DMS53 treated with DMSO at 0.1 percent for 48 hours (cell line): ENCODE data around the gene WFDC6.

Experiments
- DNase-seq: peaks from one replicate; lab custom pipeline; 2025; ENCODE audit not compliant: unreplicated experiment; lab: John Stamatoyannopoulos, UW

The WFDC6 gene

DNA sequence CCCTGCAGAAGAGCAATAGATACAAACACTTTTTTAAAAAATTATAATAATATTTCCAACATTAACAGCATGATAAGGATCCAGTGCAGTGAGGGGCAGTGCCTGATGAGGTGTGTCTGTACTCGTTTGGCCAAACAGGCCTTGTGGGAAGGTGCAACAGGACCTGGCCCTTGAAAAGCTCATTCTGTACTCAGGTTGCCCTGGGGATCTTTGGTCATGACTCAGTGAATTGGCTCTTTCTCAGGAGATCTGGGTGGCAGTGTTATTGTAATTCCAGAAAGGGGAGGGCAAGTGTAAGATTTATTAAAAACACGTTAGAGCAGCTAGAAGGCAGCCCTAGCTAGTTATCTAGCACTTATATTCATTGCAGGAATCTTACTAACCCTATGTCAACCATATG is 21.0 kb downstream of the WFDC6 start:
- no peak for DNase-seq

DNA sequence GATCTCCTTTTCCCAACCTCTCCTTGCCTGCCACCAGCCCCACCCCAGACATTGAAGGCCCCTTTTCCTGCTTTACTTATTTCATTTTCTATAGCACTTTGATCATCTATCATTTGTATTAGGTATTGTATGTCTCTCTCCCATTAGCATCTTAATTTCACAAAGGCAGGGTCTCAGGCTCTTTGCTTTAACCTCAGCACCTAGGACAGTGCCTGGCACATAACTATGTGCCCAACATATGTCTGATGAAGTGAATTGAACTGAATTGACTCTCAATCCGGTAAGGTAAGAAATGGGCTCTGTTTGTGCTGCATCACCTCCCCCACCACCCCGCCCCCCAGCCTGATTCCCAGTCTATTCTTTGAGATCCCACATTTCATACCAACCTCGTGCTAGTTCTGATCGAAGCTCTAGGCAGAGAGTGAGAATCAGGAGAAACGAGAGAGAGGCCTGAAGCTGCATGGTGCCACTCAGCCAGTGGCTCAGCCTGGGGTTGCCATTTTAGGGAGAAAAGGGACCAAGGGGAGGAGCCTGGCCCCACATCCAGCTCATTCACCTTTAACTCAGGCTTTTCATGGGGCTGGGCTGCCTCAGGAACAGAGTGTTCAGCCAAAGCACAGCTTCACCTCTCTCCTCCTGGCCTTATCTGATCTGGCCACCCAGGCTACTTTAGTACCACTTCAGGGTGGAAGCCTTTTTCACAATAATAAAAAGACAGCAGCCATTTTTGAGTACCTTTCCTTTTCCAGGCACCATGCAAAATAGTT is 24.0 kb downstream of the WFDC6 start, which contains the start of gene SPINT3:
SPINT3 (minus strand) TSS at position 476 of the 767 bp plus-strand sequence; CDS start at position 462, 14 bp downstream.
- no peak for DNase-seq

DNA sequence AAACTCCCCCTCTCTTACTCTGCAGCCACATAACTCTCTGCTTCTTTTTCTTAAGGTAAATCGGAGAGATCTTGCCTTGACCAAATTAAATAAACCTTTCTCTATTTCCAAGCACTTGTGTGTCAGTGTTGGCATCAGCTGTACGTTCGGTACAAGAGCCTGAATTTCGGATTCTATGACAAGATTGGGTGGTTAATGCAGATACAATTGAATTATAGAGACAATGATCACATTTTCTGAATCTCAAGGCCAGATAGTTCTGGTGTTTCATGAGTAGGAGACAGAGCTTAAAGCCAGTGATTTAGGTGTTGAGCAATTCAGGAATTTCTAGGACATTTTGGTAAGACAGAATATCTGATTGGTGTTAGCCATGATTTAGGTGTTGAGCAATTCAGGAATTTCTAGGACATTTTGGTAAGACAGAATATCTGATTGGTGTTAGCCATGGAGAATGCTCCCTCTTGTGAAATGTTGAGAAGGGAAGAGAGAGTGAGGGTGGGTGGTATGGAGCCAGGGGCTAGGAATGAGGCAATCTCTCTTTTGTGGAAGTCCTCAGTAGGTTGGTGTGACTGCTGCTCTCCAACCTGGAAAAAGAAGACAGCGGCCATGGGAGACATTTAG is 28.9 kb downstream of the WFDC6 start:
- DNase-seq, result no peak

DNA sequence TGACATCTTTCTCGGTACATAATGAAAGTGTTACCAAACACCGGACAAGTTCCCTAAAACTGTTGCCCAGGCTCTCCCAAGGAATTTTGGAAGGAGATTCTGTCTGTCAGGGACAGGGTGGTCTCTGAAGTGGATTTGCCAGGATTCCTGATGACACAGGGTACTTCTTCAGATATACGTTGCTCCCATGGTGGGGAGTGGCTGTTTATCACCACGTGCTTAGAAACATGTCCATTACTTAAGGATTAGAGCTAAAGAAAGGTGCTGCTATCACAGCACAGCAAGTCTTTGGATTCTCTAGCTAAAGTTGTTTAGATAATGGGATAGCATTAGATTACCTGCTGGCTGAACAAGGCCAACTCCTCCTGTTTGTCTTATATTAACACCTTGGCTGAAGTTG is 30.2 kb downstream of the WFDC6 start:
- DNase-seq, result no peak

DNA sequence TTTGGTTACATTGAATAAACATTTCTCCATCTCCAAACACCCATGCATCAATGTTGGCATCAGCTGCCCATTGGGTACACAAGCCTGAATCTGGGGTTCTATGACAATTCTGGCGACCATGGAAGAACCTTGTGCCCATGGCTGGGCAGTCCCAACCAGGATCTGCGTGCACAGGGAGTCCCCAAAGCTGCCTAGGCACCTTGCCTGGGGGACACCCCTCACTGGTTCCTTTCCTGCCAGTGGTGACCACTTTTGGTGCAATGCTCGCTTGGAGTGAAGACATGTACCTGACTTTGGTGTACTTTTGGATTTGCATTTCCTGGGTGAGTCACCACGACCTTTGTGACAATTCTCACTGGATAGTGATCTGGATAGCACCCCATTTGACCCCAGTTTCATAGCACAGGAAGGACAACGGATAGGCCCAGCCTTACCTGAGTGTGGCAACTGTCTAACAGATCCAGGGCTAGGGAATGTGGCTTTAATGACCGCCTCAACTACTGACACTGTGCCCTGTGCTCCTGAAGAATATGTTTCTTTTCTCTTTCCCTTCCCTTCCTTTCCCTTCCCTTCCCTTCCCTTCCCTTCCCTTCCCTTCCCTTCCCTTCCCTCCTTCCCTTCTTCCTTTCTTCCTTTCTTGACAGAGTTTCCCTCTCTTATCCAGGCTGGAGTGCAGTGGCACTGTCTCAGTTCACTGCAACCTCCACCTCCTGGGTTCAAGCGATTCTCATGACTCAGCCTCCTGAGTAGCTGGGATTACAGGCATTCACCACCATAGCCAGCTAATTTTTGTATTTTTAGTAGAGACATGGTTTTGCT is 31.0 kb downstream of the WFDC6 start:
- no peak for DNase-seq

DNA sequence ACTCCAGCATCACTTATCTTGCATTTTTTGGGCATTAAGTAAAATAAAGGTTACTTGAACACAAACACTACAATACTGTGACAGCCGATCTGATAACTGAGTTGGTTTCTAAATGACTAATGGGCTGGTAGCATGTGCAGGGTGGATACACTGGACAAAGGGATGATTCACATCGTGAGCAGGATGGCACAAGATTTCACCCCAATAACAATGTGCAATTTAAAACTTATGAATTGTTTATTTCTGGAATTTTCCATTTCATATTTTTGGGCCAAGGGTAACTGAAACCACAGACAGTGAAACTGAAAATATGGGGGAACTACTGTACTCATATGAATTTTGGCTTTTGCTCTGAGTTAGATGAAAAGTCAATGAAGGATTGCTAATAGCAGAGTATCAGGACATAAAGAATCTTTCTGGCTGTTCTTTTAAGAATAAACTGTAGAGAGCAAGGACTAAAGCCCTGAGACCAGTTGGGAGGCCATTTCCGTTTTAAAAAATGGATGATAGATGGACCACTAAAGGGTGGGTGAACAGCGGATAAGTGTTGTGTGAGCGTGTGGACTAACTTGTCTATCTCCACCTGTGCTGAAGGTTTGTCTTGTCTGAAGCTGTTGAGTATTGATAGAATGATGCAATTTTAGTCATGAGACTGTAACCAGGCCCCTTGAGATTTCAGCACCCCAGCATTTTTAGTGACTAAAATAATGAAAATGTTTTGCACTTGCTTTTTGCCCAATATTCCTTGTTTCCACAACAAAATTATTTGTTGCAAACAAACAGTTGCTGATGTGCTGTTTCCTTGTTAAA is 32.1 kb downstream of the WFDC6 start:
- no peak for DNase-seq

DNA sequence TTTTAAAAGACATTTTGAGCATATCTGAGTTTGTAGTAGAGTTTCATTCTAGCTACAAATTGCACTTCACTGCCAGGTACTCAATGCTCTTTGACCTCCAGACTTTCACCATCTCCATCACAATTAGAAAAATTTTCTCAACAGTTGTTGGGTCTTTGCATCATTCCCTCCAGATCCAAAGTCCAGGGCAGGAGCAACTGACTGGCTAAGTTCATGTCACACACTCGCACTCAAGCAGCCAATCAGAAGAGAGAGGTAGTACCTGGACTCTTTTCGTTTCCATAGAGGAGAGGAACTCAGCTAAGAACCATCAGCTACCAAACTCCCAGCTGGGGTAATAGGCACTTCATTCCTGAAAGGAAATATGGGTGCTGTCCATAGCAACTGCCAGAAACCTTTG is 32.9 kb downstream of the WFDC6 start:
- no peak for DNase-seq

DNA sequence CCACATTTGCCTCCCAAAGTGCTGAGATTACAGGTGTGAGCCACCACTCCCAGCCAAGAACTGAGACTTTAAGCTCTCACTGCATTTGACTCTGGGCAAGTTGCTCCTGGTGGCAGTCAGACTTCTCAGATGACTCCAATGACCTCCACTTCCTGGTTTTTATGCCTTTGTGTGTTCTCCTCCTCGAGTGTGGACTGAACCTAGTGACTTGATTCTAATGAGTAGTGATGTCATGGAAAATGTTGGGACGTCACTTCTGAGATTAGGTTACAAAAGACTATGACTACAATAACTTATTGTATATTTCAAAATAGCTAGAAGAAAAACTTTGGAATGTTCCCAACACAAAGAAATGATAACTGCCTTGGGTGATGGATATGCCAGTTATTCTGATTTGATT is 35.9 kb downstream of the WFDC6 start:
- no peak for DNase-seq

DNA sequence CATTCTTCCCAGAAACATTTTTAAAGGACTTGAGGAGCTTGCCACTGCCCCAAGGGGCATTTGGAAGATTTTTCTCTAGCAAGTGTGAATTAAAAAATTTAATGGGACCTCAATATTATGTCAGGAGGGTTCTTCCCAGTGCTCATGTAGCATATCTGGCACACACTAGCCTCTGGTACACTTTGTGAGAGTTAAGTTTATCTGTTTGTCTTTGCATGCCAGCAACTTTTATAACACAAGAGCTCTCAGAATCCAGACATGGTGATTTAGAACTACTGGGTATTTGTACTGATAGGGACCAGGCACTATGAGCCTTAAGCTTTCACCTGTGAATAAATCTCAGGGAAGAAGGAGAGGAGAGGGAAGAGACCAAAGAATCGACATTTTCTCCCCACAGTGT is 36.7 kb downstream of the WFDC6 start:
- no peak for DNase-seq

DNA sequence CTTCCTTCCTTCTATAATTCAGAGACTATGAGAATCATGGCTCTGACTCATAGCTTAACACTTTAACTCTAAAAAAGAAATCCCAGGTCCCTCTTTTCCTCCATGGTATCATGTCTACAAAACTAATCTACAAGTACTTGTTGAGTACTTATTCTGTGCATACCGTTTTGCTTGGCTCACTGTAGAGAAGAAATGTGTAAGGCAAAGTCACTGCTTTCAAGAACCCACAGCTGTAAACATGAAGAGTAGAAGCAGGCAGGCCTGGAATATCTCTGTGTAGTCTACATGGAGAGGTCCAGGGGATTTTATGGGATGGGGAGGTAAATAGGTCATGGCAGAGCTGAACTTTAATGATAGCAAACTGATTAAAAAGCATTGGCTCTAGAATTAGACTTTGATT is 37.7 kb downstream of the WFDC6 start:
- no peak for DNase-seq

DNA sequence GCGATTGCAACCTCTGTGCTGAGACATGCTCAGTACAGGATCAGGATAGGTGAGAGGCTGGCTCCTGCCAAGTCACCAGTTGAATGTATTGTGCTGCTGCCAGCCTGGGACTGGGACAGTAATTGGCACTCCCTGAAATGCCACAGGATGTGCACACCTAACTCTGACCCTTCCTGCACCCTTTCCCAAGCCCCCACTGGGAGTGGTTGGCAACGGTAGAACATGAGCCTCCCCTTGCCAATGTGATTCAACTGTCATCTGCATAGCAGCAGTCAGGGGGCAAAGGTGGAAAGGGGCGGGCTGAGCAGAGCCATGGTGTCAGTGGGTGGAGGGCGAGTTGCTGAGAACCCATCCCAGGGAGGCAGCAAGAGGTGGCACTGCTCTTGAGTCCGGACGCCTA is 39.3 kb downstream of the WFDC6 start:
- DNase-seq, result no peak

DNA sequence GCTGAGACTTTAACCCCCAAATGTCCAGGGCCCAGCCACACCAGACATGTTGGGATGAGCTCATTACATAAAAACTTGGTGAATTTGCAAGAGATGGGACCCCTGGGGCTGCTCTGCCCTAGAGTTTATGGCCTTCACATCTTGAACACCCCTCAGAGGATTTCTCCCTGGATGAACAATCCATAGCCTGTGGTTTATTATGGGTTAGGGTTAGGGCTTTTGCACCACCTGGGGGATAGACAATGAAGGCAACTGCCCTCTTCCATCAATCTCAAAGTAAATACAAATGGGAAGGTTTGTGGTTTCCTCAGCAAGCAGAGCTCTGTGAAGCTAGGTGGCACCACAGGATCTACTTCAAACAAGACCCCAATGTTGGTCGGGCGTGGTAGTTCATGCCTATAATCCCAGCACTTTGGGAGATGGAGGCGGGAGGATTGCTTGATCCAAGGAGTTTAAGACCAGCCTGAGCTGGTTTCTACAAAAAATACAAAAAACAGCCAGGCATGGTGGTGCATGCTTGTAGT is 41.2 kb downstream of the WFDC6 start:
- DNase-seq, result no peak

DNA sequence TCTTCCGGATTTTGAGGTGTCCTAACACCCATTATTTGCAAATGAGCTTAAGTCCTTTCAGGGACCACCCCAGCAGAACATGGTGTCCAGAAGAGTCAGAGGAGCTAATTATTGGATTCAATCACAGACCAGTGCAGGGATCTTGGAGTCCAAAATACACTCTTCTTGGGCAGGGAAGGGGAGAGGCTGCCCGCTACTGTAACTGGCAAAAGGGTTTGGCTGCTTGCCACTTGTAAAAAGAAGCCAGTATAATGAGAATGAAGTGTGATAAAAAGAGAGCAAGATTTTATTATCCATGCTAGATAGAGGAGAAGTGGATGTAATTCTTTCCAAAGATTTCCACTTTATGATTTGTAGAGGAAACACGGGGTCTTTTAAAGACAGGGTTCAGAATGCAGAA is 43.1 kb downstream of the WFDC6 start:
- no peak for DNase-seq

DNA sequence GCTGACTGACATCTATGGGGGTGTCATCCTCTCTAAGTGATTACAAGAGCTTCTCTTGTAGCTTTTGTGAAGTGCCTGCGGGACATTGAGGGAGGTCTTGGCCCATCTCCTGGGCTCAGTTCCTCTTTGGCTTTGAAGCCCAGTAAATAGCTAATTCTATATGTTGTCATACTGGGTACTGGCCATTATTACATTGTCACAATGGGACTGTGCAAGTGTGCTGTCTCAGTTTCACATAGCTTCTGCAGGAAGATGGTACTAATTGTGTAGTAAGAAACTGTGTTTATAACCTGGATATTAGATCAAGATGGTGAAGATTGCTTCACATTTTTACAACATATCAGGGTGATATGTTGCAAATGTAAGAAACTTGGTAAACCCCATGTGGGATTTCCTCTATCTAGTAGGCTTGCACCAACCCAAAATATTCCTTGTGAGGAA is 43.8 kb downstream of the WFDC6 start:
- DNase-seq, result no peak

DNA sequence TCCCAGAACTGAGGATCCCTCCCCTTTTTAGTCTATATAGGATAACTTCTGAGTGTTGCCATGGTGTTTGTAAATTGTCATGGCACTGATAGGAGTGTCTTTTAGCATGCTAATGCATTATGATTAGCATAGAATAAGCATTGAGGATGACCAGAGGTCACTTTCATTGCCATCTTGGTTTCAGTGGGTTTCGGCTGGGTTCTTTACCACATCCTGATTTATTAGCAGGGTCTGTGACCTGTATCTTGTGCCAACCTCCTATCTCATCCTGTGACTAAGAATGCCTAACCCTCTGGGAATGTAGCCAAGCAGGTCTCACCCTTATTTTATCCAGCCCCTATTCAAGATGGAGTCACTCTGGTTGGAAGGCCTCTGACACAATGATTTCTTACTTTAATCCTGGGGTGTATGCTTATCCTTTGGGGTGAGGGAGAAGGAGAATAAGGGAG is 50.2 kb downstream of the WFDC6 start:
- no peak for DNase-seq

DNA sequence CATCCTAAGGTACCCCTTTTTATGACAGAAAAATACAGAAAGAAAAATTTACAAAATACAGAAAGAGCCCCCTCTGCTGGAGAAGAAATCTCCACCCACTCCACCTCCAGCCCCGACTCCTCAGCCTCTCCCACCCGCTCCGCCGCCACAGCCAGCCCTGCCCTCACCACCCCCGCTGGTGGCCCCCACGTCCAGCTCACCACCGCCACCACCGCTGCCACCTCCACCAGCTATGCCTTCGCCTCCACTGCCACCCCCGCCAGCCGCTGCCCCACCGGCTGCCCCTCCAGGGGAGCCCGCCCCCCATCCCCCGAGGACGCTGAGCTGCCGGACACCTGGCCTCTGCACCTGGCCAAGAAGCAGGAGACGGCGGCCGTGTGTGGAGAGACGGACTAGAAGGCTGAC is 52.0 kb downstream of the WFDC6 start:
- DNase-seq, result no peak

DNA sequence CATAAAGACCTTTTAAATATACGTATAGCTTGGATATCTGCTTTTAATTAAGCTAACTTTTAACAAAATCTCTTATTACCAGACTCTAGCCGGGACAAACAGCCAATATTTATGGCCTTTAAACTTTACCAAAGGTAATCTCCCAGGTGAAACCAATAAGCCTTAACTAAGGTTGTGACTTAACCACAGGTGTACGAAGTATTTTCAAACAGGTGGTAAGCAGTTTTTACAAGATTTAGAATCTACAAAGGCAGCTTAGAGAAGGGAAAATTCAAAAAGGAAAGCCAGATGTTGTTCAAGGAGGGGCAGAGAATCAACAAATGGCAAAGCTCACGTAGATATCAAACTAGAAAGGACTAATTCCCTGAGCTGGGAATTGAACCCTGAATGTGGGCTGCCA is 53.9 kb downstream of the WFDC6 start:
- DNase-seq, result no peak

DNA sequence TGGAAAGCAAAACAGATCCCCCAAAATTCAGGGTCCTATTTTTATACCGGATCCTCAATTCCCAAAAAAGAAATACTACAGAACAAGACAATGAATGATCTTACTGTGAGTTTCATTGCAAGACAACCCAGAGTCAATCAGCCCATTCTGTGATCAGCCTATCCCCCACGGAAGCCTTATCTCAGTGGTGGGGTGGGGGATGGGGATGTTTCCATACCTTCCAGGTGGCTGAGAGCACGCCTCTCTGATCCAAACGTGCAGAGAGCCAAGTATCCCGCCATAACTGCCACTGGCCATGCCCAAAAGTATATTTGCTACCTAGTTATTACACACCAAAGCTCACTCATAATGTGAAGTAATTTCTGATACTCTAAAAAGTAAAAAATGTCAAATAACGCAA is 54.6 kb downstream of the WFDC6 start:
- DNase-seq, result no peak
